ENCODE results near the gene SELENON. TPM values are rescaled to one million over a fixed set of nuclear protein-coding genes. Genes with fewer than 3 reads are reported as not detected.

The SELENON gene
- polyA plus RNA-seq, 1 experiment: 39.9 TPM

DNA sequence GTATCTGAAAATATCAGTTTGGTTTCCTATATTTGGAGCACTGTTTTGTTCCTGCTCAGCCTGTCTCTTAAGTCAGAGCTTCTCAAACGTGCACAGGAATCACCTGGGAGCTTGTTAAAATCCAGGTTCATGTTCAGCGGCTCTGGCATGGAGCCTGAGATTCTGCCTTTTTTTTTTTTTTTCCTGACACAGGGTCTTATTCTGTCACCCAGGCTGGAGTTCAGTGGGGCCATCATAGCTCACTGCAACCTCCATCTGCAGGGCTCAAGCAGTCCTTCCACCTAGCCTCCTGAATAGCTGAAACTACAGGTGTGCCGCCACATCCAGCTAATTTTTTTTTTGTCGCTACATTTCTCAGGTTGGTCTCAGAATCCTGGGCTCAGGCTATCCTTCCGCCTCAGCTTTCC, 12.2 kb upstream of the SELENON start:
- ChIA-PET CTCF (interaction anchor here (0.6 to 2.6 kb wide), 8 partner anchors 8 to 220 kb away, joined by 3 to 20 read pairs (median 4); no protein-coding TSS in a partner anchor), POLR2A (no interaction called here)
- Histone ChIP-seq H3K27me3 (ENCODE audit: control insufficient read depth, insufficient read depth, low read length) (peaks cover 8% of the 10 kb centered on the region), H3K4me3 (ENCODE audit: low read depth, low read length) (no peak overlapping the region), H3K36me3 (ENCODE audit: control insufficient read depth, insufficient read depth, low read length) (no peaks in the 10 kb centered on the region)
- no peak for DNase-seq (ENCODE audit: low read depth)
- TF ChIP-seq, protein P1, sequence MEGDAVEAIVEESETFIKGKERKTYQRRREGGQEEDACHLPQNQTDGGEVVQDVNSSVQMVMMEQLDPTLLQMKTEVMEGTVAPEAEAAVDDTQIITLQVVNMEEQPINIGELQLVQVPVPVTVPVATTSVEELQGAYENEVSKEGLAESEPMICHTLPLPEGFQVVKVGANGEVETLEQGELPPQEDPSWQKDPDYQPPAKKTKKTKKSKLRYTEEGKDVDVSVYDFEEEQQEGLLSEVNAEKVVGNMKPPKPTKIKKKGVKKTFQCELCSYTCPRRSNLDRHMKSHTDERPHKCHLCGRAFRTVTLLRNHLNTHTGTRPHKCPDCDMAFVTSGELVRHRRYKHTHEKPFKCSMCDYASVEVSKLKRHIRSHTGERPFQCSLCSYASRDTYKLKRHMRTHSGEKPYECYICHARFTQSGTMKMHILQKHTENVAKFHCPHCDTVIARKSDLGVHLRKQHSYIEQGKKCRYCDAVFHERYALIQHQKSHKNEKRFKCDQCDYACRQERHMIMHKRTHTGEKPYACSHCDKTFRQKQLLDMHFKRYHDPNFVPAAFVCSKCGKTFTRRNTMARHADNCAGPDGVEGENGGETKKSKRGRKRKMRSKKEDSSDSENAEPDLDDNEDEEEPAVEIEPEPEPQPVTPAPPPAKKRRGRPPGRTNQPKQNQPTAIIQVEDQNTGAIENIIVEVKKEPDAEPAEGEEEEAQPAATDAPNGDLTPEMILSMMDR (IDR thresholded peaks at IDR 0.05; ENCODE audit: insufficient read depth, low read depth, low read length): no peak

DNA sequence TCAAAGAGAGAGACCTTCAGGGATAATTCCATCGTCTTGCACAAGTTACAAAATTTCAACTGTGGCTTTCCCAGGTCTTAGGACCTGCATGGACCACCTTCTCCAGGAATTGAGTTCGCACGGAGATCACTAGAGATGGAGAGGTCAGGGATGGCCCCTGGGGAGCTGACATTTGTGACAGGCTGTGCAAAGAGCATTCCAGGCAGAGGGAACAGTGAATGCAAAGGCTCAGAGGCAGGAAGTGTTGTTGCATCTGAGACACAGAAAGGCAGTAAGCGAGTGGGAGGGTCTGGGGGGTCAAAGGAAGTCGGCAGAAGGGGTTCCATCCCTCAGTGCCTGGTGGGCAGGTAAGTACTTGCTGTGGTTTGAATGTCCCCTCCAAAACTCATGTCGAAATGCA, 9.5 kb upstream of the SELENON start:
- H3K4me3 ChIP-seq (ENCODE audit: low read depth, low read length): no peak overlapping the region
- TF ChIP-seq, protein P1 (IDR thresholded peaks at IDR 0.05; ENCODE audit: insufficient read depth, low read depth, low read length): no peak
- peaks cover 8% of the 10 kb centered on the region for H3K27me3 ChIP-seq (ENCODE audit: control insufficient read depth, insufficient read depth, low read length)
- H3K36me3 ChIP-seq (ENCODE audit: control insufficient read depth, insufficient read depth, low read length): no peaks in the 10 kb centered on the region
- CTCF ChIA-PET: no interaction called here
- POLR2A ChIA-PET: no interaction called here
- DNase-seq (ENCODE audit: low read depth): no peak

DNA sequence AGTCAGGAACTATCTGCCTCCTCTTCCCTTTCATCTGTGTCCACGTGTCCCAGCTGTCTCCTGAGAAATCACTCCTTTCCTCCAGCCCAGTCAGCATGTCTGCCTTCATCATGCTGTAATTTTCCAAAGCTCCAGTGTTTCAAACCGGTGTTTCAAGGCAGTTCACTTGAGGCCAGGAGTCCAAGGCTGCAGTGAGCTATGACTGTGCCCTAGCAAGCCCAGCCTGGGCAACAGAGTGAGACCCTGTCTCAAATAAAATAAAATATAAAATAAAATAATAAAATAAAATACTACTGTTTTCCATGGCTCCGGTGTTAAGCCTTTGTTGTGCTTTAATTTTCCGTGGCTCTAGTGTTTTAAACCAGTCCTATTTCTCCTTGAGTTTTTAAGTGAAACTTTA, 7.9 kb upstream of the SELENON start:
- TF ChIP-seq, protein P1 (IDR thresholded peaks at IDR 0.05; ENCODE audit: insufficient read depth, low read depth, low read length): no peak
- Histone ChIP-seq H3K27me3 (ENCODE audit: control insufficient read depth, insufficient read depth, low read length) (peaks cover 8% of the 10 kb centered on the region), H3K36me3 (ENCODE audit: control insufficient read depth, insufficient read depth, low read length) (no peaks in the 10 kb centered on the region), H3K4me3 (ENCODE audit: low read depth, low read length) (no peak overlapping the region)
- POLR2A ChIA-PET: no interaction called here
- CTCF ChIA-PET: interaction anchor here (1.7 to 8.6 kb wide), 2 partner anchors 33 to 183 kb away, joined by 5 to 125 read pairs; no protein-coding TSS in a partner anchor
- DNase-seq (ENCODE audit: low read depth): no peak

DNA sequence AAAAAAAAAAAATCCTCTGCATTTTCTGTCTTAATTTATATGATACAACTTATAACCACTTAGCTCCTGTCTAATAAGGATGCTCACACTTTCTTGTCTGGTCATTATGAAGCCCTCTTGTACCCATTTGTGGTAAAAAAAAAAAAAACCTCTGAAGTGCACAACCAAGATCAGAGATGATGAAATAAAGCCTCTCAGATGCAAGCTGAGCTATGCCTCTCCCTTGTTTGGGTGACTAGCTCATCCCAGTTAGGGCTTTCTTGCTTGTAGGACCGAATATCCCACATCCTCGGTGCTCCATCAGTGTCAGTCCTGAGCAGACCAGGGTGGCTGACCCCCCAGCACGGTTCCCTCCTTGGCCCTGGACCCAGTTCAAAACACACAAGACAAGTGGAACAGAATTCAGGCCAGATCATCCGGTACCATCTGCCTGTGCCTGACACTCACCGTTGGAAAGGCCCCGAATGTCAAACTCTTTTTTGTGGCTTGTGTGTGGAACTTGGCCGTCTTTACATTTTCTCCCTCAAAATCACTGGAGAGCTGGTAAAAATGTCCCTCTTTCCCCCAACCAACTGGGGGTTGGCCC, 6.3 kb upstream of the SELENON start:
- TF ChIP-seq, protein P1 (IDR thresholded peaks at IDR 0.05; ENCODE audit: insufficient read depth, low read depth, low read length): no peak
- Histone ChIP-seq H3K4me3 (ENCODE audit: low read depth, low read length) (no peak overlapping the region), H3K36me3 (ENCODE audit: control insufficient read depth, insufficient read depth, low read length) (no peaks in the 10 kb centered on the region), H3K27me3 (ENCODE audit: control insufficient read depth, insufficient read depth, low read length) (peaks cover 8% of the 10 kb centered on the region)
- DNase-seq (ENCODE audit: low read depth): no peak
- ChIA-PET POLR2A (no interaction called here), CTCF (interaction anchor here (1.3 to 8.6 kb wide), 2 partner anchors 8 to 185 kb away, joined by 4 to 125 read pairs; no protein-coding TSS in a partner anchor)

DNA sequence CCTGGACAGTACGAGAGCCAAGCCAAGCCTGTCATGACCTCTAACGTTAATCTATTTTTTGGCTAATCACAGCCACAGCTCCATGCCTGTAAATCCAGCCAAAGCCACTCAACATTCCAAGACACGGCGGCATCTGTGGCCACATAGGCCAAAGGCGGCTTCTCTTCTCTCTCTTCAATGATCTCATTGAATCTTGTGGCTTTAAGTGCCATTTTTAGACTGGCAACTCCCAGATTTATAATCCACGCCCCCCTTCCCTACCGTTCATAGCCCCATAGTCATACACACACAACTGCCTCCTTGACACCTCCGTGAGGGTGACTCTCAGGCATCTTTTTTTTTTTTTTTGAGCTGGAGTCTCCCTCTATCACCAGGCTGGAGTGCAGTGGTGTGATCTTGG, 5.7 kb upstream of the SELENON start:
- Histone ChIP-seq H3K36me3 (ENCODE audit: control insufficient read depth, insufficient read depth, low read length) (no peaks in the 10 kb centered on the region), H3K4me3 (ENCODE audit: low read depth, low read length) (no peak overlapping the region), H3K27me3 (ENCODE audit: control insufficient read depth, insufficient read depth, low read length) (peaks cover 8% of the 10 kb centered on the region)
- TF ChIP-seq, protein P1 (IDR thresholded peaks at IDR 0.05; ENCODE audit: insufficient read depth, low read depth, low read length): no peak
- POLR2A ChIA-PET: interaction anchor here (0.6 kb wide), 1 partner anchor 9 kb away, joined by 6 read pairs; no protein-coding TSS in a partner anchor
- CTCF ChIA-PET: interaction anchor here (1.3 to 8.6 kb wide), 2 partner anchors 152 to 186 kb away, joined by 5 to 125 read pairs; no protein-coding TSS in a partner anchor
- DNase-seq (ENCODE audit: low read depth): no peak
